ENCODE data around the gene HBEGF.

The HBEGF gene

DNA sequence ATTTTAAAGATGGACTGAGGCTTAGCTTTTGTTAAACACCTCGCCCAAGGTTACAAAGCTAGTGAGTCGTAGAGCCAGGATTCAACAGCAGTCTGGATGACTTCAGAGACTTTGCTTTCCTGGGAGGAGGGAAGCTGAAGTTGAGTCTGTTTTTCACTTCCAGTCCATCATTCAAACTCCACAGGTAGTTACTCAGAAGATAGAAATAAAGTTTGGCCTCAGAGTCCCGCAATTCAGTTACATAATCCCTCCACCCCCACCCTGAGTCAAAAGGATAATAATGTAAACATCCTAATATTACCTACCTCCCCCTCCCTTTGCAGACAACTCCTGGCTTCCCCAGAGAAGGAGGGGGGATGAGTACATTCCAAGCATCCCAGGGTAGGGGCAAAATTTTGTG is 8.1 kb downstream of the HBEGF start:
- DNase-seq (ENCODE audit: low read depth in 2 of 3, low spot score in 2 of 3): no peak

DNA sequence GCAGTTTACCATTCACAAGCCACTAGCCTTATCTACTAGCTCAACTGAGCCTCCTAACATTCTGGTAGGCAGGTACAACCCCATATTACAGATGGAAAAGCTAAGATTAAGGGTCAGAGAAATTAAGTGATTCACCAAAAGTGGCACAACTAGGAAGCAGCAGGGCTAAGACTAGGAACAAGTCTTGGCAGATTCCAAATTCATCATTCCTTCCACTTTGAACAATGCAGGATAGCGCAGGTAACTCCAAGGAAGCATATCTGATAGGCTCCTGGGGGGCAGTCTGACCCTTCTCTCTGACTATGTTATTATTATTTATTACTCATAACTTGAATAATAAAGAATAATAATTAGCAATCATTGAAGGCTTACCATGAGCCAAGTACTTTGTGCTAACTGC is 8.5 kb downstream of the HBEGF start:
- no peak for DNase-seq (ENCODE audit: low read depth in 2 of 3, low spot score in 2 of 3)

GRCh38 chr5:140336388-140336787 is 10.0 kb downstream of the HBEGF start:
- no peak for DNase-seq (ENCODE audit: low read depth in 2 of 3, low spot score in 2 of 3)

DNA sequence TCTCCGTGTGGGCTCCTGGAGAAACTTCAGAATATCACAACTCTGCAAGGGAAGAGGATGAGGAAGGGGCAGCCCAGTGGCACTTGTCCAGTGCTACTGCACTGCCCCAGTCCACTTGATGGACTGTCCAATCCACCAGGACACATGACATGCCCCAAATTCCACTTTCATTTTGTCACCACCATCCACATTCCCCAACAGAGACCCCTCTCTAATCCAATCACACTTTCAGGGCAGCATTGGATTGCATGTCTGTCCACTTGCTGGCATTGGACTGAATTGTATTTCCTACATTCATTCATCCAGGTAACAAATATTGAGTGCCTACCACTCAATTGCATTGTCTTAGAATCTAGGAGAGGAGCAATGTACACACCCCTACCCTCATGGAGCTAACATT is 14.8 kb downstream of the HBEGF start:
- no peak for DNase-seq (ENCODE audit: low read depth in 2 of 3, low spot score in 2 of 3)

DNA sequence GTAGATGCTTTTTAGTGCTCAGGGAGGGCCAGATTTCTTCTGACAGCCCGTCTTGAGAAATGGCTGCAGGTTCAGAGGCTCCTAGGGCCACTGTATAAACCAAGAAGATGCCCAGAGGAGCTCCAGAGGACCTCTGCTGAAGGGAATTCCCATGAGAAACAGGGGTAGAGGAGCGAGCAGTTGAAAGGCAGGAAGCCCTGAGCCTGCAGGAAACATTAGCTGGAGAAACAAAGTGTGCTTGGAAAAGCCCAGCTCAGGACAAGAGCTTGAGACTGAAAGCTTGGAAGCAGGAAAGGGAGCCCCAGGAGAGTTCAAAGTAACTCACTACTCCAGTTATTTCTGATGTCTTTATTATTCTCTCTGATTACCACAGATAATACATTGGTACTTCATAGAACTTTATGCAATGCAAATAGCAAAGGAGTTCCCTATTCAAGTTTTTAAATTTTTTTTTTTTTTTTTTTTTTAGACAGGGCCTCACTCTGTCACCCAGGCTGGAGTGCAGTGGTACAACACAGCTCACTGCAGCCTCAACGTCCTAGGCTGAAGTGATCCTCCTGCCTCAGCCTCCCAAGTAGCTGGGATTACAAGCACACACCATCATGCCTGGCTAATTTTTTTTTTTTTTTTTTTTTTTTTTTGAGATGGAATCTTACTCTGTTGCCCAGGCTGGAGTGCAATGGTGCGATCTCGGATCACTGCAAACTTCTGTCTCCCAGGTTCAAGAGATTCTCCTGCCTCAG is 16.5 kb downstream of the HBEGF start:
- no peak for DNase-seq (ENCODE audit: low read depth in 2 of 3, low spot score in 2 of 3)

DNA sequence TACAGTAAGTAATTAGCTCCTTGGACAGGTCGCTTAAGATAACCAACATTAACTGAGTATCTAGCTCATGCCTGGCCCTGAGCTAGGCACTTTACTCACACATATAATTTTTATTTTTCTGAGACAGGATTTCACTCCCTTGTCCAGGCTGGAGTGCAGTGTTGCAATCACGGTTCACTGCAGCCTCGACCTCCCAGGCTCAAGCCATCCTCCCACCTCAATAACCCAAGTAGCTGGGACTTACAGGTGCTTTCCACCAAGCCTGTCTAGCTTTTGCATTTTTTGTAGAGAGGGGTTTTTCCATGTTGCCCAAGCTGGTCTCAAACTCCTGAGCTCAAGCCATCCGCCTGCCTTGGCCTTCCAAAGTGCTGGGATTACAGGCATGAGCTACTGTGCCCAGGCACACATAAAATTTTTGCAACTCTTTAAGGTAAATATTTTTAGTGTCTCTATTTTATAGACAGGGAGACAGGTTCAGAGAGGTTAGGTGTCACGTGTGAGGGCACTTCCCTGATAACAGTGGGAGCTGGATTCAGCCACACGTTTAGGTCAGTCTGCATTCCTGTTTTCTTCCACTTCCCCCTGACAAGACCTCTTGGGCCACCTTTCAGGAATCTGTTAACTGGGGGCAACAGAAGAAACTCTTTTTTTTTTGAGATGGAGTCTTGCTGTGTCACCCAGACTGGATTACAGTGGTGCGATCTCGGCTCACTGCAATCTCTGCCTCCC is 18.2 kb downstream of the HBEGF start:
- DNase-seq (ENCODE audit: low read depth in 2 of 3, low spot score in 2 of 3): no peak

DNA sequence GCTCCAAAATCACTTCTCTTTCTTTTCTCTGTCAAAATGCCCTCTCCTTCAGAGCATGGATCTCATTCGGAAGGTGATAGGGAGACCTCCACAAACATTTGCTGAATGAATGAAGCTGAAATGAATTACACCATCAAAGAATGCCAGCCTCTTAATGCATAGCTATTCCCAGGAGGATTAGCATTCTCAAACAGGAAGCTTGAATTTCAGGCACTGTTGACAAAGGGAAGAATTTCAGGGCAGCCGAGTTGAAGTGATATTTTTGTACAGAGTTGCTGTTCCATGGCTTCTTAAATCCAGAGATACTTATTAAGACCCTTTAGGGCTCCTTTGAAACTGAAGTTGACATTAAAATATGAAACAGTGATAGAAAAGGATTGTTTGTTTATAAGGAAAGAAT is 18.8 kb downstream of the HBEGF start:
- no peak for DNase-seq (ENCODE audit: low read depth in 2 of 3, low spot score in 2 of 3)

DNA sequence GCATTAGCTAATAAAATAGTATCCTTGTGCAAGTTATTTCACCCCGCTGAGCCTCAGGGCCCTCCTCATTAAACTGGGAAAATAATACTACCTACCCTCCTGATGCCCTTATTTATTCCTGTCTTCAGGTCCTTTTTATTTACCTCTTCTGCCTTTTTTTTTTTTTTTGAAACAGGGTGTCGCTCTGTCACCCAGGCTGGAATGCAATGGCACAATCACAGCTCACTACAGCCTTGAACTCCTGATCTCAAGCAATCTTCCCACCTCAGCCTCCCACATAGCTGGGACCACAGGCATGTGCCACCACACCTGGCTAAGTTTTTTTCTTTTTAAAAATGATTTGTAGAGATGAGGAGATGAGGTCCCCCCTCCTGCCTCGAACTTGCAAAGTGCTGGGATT is 20.9 kb downstream of the HBEGF start:
- no peak for DNase-seq (ENCODE audit: low read depth in 2 of 3, low spot score in 2 of 3)

DNA sequence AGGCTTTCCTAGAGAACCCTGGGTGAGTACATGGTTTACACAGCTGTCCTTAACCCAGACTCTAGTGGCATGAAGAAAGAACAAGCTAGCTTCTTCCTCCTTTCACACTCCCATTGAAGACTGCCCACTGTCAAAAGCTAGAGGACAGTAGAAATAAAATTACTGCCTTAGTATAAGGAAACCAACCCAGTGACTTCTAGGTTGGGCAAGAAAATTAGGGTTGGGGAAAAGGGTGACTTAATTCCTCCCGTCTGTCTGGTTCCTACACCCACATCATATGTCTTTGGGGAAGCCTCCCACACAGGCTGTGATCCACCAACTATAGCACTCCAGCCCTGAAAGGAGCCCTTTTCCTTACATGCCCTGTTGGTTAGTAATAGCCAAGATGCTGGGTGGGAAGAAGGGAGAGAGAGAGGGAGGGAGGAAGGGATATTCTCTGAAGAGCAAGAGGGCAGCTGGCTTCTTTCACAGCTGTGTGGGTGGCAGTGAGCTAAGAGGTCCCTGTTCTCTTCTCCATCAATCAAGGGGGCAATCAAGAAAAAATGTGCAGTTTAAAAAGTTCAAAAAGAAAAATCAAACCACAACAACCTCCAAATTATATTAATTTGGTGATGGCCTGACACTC is 21.7 kb downstream of the HBEGF start:
- no peak for DNase-seq (ENCODE audit: low read depth in 2 of 3, low spot score in 2 of 3)

DNA sequence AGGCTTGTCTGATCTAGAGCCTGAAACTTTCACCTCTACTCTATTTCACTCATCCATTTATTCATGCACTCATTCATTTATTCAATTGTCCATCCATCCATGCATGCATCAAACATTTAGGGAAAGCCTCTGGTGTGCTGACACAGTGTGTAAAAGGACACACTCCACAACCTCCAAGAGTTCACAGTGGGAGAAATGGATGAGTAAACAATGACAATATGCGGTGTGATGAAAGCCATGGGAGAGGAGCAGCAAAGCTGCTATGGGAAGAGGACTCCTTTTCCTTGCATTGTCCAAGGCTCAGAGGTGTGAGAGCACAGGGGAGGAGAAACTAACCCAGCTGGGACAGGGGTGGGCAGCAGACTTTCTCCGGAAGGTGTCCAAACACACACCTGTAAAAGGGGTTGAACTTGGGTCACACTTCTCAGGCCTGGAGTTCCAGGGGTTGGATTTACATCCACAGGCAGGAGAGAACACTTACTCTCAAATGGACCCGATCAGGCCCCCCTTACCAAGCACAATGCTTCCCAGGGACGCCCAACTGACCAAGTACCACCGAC is 22.3 kb downstream of the HBEGF start:
- no peak for DNase-seq (ENCODE audit: low read depth in 2 of 3, low spot score in 2 of 3)

GRCh38 chr5:140322751-140323731 is 23.4 kb downstream of the HBEGF start:
- no peak for DNase-seq (ENCODE audit: low read depth in 2 of 3, low spot score in 2 of 3)

- no peak for DNase-seq (ENCODE audit: low read depth in 2 of 3, low spot score in 2 of 3)
These were observed 24.6 kb downstream of the HBEGF start for GRCh38 chr5:140321796-140322195.

- no peak for DNase-seq (ENCODE audit: low read depth in 2 of 3, low spot score in 2 of 3)
These were observed 26.6 kb downstream of the HBEGF start for GRCh38 chr5:140319833-140320232.

GRCh38 chr5:140318792-140319191 is 27.6 kb downstream of the HBEGF start:
- DNase-seq (ENCODE audit: low read depth in 2 of 3, low spot score in 2 of 3): no peak

DNA sequence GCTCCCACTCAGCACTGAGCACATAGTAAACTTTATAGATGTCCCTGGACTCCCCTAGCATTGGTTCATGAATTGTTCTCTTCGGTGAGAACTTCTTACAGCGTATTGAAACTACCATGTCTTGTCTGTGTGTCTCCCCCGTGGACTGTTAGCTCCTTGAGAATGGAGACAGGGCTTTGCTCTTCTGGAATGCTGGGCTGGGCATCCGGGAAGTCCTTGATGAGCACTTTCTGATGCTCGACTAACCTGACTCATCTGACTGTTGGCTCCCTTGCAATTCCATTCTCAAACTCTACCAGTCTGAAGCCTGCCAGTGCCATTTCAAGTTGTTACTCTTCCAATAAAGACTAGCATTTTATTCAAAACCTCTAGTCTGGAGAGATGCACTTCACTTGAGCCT is 28.5 kb downstream of the HBEGF start:
- DNase-seq (ENCODE audit: low read depth in 2 of 3, low spot score in 2 of 3): no peak

DNA sequence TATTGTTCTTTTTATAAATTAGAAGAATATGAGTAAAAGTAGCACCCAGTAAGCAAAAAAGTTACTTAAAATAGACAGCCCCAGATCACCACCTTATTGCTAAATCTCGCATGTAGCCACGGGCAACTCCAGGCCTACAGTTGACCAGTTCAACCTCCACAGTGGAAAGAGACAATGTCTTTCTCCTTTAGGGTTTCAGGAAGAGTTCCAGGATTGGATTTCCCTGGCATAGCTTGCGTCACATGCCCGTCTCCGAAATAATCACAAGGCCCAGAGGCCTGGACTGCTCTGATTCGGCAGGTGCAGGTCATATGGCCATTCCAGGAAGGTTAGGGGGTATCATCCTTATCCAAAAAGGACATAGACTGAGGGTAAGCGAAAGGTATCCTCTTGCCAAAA is 33.6 kb downstream of the HBEGF start:
- DNase-seq (ENCODE audit: low read depth in 2 of 3, low spot score in 2 of 3): no peak

DNA sequence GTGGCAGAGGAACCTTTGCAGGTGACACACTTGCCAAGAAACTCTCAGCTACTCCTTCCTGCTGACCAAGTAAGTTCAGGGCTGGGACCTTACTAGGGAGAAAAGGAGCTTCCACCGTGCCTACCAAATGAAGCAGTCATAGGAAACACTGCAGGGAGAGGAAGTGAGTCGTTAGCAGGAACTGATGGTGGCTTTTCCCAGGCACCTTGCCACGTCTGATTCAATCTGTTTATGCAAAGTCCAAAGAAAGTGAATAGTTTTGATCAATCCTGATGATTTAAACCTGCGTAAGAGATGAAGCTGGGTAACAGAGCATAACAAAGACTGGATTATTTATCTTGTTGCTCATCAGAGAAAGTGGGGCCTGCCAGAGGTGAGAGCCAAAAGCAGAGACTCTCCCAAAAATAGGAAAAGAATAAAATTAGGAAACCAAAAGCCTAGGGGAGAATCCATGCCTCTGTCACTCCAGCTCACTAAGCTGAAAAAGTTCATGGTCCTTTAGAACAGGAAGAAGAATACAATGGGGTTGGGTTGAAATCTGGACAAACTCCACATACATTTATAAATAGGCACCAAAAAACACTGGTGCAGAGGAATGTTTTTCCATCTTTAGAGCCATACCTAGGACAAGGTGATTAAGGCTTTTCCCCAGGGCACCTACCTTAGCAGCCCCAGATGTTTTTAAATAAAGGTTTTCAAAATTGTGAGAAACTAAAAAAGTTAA is 34.2 kb downstream of the HBEGF start:
- DNase-seq (ENCODE audit: low read depth in 2 of 3, low spot score in 2 of 3): no peak

DNA sequence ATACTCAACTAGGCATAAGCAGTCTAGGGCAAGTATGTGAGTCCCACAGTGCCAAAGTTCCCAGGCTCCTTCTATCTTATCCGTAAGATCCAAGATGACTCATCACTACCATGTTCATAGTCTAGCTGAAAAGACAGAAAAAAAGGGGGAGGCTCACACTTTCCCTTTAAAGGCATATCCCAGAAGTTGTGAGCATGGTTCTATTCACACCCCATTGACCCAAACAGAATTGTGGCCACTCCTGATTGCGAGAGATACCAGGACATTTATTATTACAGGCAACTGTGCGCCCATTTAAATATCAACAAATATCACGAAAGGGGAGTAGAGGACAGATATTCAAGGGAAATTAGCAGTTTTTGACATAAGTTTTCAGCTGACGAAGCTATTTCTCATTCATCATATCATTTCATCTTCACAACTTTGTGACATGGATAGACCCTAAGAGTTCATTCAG is 35.4 kb downstream of the HBEGF start:
- no peak for DNase-seq (ENCODE audit: low read depth in 2 of 3, low spot score in 2 of 3)

- no peak for DNase-seq (ENCODE audit: low read depth in 2 of 3, low spot score in 2 of 3)
These were observed 36.0 kb downstream of the HBEGF start for GRCh38 chr5:140310434-140310833.

- no peak for DNase-seq (ENCODE audit: low read depth in 2 of 3, low spot score in 2 of 3)
These were observed 36.6 kb downstream of the HBEGF start for GRCh38 chr5:140309706-140310249.
